SK-N-SH treated with all-trans-retinoic acid at 6 μM for 48 hours (cell line): Measurements from ENCODE around the gene SNAPC4.

Experiments used
- ESRRG ChIP-seq: fragments of 250-450 bp; sonication (Bioruptor Pico); IDR thresholded peaks from 2 replicates; pipeline ENCODE4 v1.6.1; 2021; ENCODE audit warnings: mild to moderate bottlenecking
- RARB ChIP-seq: fragments of 250-450 bp; sonication (Bioruptor Pico); IDR thresholded peaks from 2 replicates; pipeline ENCODE4 v1.8.0; 2021; ENCODE audit warnings: mild to moderate bottlenecking, moderate library complexity
- SNAI2 ChIP-seq: fragments of 250-450 bp; sonication (Bioruptor Pico); IDR thresholded peaks from 2 replicates; pipeline ENCODE4 v1.5.0; 2020; ENCODE audit warnings: mild to moderate bottlenecking, moderate library complexity
- TOX ChIP-seq: fragments of 250-450 bp; sonication (Bioruptor Pico); IDR thresholded peaks from 2 replicates; pipeline ENCODE4 v1.8.0; 2021; ENCODE audit warnings: mild to moderate bottlenecking, moderate library complexity, borderline replicate concordance
- TF ChIP-seq, protein P1 (sequence below): fragments of 250-450 bp; sonication (Bioruptor Pico); IDR thresholded peaks from 2 replicates; pipeline ENCODE4 v1.5.0; 2020; ENCODE audit warnings: mild to moderate bottlenecking, moderate library complexity

DNA sequence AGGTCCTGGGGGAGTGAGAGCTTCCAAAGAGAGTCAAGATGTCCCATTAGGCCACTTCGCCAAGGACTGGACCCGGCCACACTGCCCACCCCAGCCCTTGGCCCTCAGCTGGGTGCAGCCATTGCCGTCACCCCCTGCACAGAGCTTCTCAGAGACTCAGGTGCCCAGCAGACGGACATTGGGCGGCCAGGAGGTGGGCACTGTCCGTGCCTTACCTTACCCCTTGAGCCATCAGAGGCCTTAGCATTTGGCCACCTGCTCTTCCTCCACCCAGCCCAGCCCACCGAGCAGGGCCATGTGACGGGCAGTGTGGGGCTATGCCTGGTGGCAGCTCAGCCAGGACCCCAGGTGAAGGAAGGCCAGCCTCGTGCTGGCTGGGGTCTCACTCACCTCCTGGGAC is 33.1 kb downstream of the SNAPC4 start:
- TF ChIP-seq SNAI2 (CRISPR knock-in tag) (no peak), RARB (CRISPR knock-in tag) (no peak), TOX (CRISPR knock-in tag) (no peak), ESRRG (CRISPR knock-in tag) (no peak)
- TF ChIP-seq, protein P1, sequence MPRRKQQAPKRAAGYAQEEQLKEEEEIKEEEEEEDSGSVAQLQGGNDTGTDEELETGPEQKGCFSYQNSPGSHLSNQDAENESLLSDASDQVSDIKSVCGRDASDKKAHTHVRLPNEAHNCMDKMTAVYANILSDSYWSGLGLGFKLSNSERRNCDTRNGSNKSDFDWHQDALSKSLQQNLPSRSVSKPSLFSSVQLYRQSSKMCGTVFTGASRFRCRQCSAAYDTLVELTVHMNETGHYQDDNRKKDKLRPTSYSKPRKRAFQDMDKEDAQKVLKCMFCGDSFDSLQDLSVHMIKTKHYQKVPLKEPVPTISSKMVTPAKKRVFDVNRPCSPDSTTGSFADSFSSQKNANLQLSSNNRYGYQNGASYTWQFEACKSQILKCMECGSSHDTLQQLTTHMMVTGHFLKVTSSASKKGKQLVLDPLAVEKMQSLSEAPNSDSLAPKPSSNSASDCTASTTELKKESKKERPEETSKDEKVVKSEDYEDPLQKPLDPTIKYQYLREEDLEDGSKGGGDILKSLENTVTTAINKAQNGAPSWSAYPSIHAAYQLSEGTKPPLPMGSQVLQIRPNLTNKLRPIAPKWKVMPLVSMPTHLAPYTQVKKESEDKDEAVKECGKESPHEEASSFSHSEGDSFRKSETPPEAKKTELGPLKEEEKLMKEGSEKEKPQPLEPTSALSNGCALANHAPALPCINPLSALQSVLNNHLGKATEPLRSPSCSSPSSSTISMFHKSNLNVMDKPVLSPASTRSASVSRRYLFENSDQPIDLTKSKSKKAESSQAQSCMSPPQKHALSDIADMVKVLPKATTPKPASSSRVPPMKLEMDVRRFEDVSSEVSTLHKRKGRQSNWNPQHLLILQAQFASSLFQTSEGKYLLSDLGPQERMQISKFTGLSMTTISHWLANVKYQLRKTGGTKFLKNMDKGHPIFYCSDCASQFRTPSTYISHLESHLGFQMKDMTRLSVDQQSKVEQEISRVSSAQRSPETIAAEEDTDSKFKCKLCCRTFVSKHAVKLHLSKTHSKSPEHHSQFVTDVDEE (CRISPR knock-in tag), result no peak
